SK-N-SH treated with all-trans-retinoic acid at 6 μM for 48 hours (cell line): ENCODE data around the gene RPL21.
A peak's percentile ranks its signal among the peaks of the same experiment; 100 is the strongest.

Experiments
- ATAC-seq: fragments of 200-7000 bp; cut with Tn5 transposase; 3 replicates; pipeline ENCODE4 v1.9.1; 2020; ENCODE audit warnings: mild to moderate bottlenecking, moderate library complexity
- ARNTL ChIP-seq: fragments of 450-650 bp; formaldehyde crosslinking; IDR thresholded peaks from 2 replicates; pipeline ENCODE4 v1.5.0; 2020; ENCODE audit warnings: low read depth, mild to moderate bottlenecking, moderate library complexity, borderline replicate concordance
- BACH2 ChIP-seq: fragments of 250-450 bp; sonication (Bioruptor Pico); IDR thresholded peaks from 2 replicates; pipeline ENCODE4 v1.9.0; 2021; ENCODE audit warnings: mild to moderate bottlenecking, borderline replicate concordance
- CSDC2 ChIP-seq: fragments of 250-450 bp; sonication (Bioruptor Pico); IDR thresholded peaks from 2 replicates; pipeline ENCODE4 v1.5.0; 2020; ENCODE audit warnings: mild to moderate bottlenecking, moderate library complexity
- ESRRG ChIP-seq: fragments of 250-450 bp; sonication (Bioruptor Pico); IDR thresholded peaks from 2 replicates; pipeline ENCODE4 v1.6.1; 2021; ENCODE audit warnings: mild to moderate bottlenecking
- ISL1 ChIP-seq: fragments of 250-450 bp; sonication (Bioruptor Pico); IDR thresholded peaks from 2 replicates; pipeline ENCODE4 v2.1.2; 2022; ENCODE audit warnings: mild to moderate bottlenecking, moderate library complexity
- OSR1 ChIP-seq: fragments of 250-450 bp; sonication (Bioruptor Pico); IDR thresholded peaks from 2 replicates; pipeline ENCODE4 v1.8.0; 2022; ENCODE audit warnings: moderate library complexity, mild to moderate bottlenecking, inconsistent platforms
- SNAI2 ChIP-seq: fragments of 250-450 bp; sonication (Bioruptor Pico); IDR thresholded peaks from 2 replicates; pipeline ENCODE4 v1.5.0; 2020; ENCODE audit warnings: mild to moderate bottlenecking, moderate library complexity
- TCF4 ChIP-seq: fragments of 250-450 bp; sonication (Bioruptor Pico); IDR thresholded peaks from 2 replicates; pipeline ENCODE4 v1.8.0; 2021; ENCODE audit warnings: mild to moderate bottlenecking, moderate library complexity, borderline replicate concordance
- TOX ChIP-seq: fragments of 250-450 bp; sonication (Bioruptor Pico); IDR thresholded peaks from 2 replicates; pipeline ENCODE4 v1.8.0; 2021; ENCODE audit warnings: mild to moderate bottlenecking, moderate library complexity, borderline replicate concordance
- ZC3H10 ChIP-seq: fragments of 250-450 bp; sonication (Bioruptor Pico); IDR thresholded peaks from 2 replicates; pipeline ENCODE4 v1.5.1; 2021; ENCODE audit warnings: mild to moderate bottlenecking, moderate library complexity
- ZFP3 ChIP-seq: fragments of 250-450 bp; sonication (Bioruptor Pico); IDR thresholded peaks from 2 replicates; pipeline ENCODE4 v1.5.0; 2020; ENCODE audit warnings: mild to moderate bottlenecking, moderate library complexity
- ZFP30 ChIP-seq: fragments of 450-650 bp; formaldehyde crosslinking; IDR thresholded peaks from 2 replicates; pipeline ENCODE4 v1.5.0; 2022; ENCODE audit warnings: mild to moderate bottlenecking, moderate library complexity
- ZNF565 ChIP-seq: fragments of 450-650 bp; formaldehyde crosslinking; conservative IDR thresholded peaks from 2 replicates; pipeline ENCODE4 v1.5.0; 2020; ENCODE audit warnings: low read depth, mild to moderate bottlenecking, moderate library complexity
- ZNF70 ChIP-seq: fragments of 450-650 bp; formaldehyde crosslinking; IDR thresholded peaks from 2 replicates; pipeline ENCODE4 v1.5.0; 2020; ENCODE audit warnings: mild to moderate bottlenecking, moderate library complexity
- TF ChIP-seq, protein P1 (sequence below): fragments of 250-450 bp; sonication (Bioruptor Pico); IDR thresholded peaks from 2 replicates; pipeline ENCODE4 v1.5.1; 2021; ENCODE audit warnings: mild to moderate bottlenecking, moderate library complexity
- TF ChIP-seq, protein P2 (sequence below): fragments of 250-450 bp; sonication (Bioruptor Pico); IDR thresholded peaks from 2 replicates; pipeline ENCODE4 v1.5.0; 2020; ENCODE audit warnings: mild to moderate bottlenecking, moderate library complexity
- TF ChIP-seq, protein P3 (sequence below): fragments of 250-450 bp; sonication (Bioruptor Pico); IDR thresholded peaks from 2 replicates; pipeline ENCODE4 v1.5.1; 2020; ENCODE audit warnings: low read depth, mild to moderate bottlenecking, moderate library complexity
- TF ChIP-seq, protein P4 (sequence below): fragments of 250-450 bp; sonication (Bioruptor Pico); IDR thresholded peaks from 2 replicates; pipeline ENCODE4 v1.8.0; 2020; ENCODE audit warnings: mild to moderate bottlenecking, moderate library complexity, borderline replicate concordance

RPL21 gene

DNA sequence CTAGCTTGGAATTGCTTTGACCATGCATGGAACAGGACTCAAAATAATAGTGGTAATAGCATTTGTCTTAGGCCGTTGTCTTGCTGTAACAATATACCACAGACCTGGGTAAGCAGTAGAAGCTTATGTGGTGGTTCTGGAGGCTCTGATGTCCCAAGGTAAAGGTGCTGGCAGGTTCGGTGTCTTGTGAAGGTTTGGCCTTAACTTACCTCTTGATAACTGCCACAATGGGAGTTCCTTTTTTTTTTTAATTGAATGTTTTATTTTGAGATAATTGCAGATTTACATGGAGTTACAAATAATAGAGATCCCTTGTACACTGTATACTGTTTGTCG, 5.8 kb downstream of the RPL21 start:
- TF ChIP-seq ZNF565 (CRISPR knock-in tag) (no peak), ISL1 (no peak), ZFP30 (CRISPR knock-in tag) (no peak), SNAI2 (CRISPR knock-in tag) (no peak), OSR1 (CRISPR knock-in tag) (no peak), ZFP3 (CRISPR knock-in tag) (no peak), ESRRG (no peak)
- TF ChIP-seq, protein P1, sequence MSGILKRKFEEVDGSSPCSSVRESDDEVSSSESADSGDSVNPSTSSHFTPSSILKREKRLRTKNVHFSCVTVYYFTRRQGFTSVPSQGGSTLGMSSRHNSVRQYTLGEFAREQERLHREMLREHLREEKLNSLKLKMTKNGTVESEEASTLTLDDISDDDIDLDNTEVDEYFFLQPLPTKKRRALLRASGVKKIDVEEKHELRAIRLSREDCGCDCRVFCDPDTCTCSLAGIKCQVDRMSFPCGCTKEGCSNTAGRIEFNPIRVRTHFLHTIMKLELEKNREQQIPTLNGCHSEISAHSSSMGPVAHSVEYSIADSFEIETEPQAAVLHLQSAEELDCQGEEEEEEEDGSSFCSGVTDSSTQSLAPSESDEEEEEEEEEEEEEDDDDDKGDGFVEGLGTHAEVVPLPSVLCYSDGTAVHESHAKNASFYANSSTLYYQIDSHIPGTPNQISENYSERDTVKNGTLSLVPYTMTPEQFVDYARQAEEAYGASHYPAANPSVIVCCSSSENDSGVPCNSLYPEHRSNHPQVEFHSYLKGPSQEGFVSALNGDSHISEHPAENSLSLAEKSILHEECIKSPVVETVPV (CRISPR knock-in tag) = no peak
- TF ChIP-seq, protein P2, sequence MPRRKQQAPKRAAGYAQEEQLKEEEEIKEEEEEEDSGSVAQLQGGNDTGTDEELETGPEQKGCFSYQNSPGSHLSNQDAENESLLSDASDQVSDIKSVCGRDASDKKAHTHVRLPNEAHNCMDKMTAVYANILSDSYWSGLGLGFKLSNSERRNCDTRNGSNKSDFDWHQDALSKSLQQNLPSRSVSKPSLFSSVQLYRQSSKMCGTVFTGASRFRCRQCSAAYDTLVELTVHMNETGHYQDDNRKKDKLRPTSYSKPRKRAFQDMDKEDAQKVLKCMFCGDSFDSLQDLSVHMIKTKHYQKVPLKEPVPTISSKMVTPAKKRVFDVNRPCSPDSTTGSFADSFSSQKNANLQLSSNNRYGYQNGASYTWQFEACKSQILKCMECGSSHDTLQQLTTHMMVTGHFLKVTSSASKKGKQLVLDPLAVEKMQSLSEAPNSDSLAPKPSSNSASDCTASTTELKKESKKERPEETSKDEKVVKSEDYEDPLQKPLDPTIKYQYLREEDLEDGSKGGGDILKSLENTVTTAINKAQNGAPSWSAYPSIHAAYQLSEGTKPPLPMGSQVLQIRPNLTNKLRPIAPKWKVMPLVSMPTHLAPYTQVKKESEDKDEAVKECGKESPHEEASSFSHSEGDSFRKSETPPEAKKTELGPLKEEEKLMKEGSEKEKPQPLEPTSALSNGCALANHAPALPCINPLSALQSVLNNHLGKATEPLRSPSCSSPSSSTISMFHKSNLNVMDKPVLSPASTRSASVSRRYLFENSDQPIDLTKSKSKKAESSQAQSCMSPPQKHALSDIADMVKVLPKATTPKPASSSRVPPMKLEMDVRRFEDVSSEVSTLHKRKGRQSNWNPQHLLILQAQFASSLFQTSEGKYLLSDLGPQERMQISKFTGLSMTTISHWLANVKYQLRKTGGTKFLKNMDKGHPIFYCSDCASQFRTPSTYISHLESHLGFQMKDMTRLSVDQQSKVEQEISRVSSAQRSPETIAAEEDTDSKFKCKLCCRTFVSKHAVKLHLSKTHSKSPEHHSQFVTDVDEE (CRISPR knock-in tag) = no peak
- TF ChIP-seq, all 23 proteins: peak for 0
- ATAC-seq = no peak

DNA sequence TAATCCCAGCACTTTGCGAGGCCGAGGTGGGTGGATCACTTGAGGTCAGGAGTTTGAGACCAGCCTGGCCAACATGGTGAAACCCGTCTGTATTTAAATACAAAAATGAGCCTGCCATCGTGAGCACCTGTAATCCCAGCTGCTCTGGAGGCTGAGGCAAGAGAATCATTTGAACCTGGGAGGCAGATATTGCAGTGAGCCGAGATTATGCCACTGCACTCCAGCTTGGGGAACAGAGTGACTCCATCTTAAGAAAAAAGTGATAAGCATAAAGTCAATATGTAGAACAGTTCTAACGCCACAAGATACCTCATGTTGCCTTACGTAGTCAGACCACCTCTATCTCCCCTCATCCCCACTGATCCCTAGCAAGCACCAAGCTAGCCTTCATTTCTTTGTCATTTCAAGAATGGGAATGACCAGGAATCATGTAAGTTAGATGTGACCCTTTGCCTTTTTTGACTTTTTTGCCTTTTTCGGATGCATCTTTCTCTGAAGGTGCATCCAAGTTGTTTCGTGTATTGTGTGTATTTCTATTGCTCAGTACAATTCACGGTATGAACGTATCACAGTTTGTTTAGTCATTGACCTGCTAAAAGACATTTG, 6.4 kb downstream of the RPL21 start:
- no peak for ATAC-seq
- TF ChIP-seq, protein P3, sequence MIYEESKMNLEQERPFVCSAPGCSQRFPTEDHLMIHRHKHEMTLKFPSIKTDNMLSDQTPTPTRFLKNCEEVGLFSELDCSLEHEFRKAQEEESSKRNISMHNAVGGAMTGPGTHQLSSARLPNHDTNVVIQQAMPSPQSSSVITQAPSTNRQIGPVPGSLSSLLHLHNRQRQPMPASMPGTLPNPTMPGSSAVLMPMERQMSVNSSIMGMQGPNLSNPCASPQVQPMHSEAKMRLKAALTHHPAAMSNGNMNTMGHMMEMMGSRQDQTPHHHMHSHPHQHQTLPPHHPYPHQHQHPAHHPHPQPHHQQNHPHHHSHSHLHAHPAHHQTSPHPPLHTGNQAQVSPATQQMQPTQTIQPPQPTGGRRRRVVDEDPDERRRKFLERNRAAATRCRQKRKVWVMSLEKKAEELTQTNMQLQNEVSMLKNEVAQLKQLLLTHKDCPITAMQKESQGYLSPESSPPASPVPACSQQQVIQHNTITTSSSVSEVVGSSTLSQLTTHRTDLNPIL (CRISPR knock-in tag) = peak; percentile 15; the same call in 1 of the 2 replicates
- TF ChIP-seq ZC3H10 (CRISPR knock-in tag) = no peak

DNA sequence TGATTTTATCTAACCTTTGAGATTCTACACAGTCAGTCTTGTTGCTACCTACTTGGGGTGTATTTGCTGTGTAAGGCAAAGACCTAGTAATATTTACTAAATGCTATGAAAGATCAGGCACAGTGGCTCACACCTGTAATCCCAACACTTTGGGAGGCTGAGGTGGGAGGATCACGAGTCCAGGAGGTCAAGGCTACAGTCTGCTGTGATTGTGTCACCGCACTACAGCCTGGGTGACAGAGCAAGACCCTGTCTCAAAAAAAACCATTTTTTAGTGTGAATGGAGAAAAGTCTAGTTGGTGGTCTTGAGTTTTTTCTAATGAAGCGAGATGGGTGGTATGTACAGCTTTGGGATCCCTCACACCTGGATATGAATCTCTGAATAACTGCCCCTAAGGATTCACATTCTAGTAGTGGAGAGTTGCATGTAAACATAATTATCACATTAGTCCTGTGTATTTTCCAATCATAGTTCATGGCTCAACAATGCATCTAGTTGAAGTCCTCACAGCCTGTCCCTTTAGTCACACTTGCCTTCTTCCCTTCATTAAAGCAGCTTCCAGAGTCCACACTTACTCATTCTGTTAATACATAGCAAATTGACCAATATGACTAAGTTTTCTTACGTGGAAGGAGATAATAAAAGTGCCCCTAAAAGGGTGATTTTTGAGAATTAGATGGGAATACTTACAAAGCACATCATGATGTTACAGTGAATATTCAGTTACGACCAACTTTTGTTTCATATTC, 7.5 kb downstream of the RPL21 start:
- no peak for TF ChIP-seq TOX (CRISPR knock-in tag)
- TF ChIP-seq, protein P4, sequence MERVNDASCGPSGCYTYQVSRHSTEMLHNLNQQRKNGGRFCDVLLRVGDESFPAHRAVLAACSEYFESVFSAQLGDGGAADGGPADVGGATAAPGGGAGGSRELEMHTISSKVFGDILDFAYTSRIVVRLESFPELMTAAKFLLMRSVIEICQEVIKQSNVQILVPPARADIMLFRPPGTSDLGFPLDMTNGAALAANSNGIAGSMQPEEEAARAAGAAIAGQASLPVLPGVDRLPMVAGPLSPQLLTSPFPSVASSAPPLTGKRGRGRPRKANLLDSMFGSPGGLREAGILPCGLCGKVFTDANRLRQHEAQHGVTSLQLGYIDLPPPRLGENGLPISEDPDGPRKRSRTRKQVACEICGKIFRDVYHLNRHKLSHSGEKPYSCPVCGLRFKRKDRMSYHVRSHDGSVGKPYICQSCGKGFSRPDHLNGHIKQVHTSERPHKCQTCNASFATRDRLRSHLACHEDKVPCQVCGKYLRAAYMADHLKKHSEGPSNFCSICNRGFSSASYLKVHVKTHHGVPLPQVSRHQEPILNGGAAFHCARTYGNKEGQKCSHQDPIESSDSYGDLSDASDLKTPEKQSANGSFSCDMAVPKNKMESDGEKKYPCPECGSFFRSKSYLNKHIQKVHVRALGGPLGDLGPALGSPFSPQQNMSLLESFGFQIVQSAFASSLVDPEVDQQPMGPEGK (CRISPR knock-in tag) = no peak
- no peak for TF ChIP-seq ZNF70 (CRISPR knock-in tag)
- ATAC-seq = no peak

DNA sequence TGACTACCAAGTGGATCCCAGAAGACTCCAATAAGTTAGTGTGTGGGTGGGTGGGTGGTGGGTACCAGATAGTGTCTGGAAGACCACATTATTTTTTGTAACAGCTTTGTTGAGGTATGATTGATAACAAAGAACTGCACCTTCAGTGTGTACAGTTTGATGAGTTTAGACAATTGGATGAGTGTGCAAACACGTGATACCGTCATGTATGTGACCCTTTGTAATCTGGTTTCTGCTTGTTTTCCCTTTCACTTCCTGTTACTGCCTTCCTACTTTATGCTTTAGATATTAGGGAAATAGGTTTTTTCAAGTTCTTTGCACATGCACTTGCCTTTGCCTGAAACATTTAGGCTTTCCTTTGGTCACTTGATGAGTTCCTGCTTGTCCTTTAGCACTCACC, 8.5 kb downstream of the RPL21 start:
- no peak for TF ChIP-seq ZNF70 (CRISPR knock-in tag)
- TF ChIP-seq TCF4 = no peak
- TF ChIP-seq, protein P1 (CRISPR knock-in tag) = no peak
- no peak for TF ChIP-seq TOX (CRISPR knock-in tag)
- no peak for TF ChIP-seq ZFP3 (CRISPR knock-in tag)
- no peak for TF ChIP-seq CSDC2 (CRISPR knock-in tag)
- no peak for TF ChIP-seq ARNTL (CRISPR knock-in tag)
- TF ChIP-seq, protein P3 (CRISPR knock-in tag) = no peak
- no peak for TF ChIP-seq BACH2 (CRISPR knock-in tag)
- TF ChIP-seq, protein P4 (CRISPR knock-in tag) = no peak
- TF ChIP-seq, all 23 proteins: peak for 0
- no peak; the same call in 2 of the 3 replicates for ATAC-seq
